Trophoblast cell (in vitro differentiated cells and primary cell): Measurements from ENCODE around the gene SEMA7A.
A peak's percentile ranks its signal among the peaks of the same experiment; 100 is the strongest.

ENCODE experiments used
- DNase-seq, 2 donors: peaks; one replicate each; pipeline ENCODE4 v3.0.0-alpha.2; 2016
- H2AFZ ChIP-seq: 2 replicates; pipeline ENCODE4 v1.6.1; 2013; ENCODE audit warnings: low read length, moderate library complexity, mild to moderate bottlenecking; ENCODE audit not compliant: insufficient read depth, poor library complexity
- H2AK5ac ChIP-seq: 2 replicates; pipeline ENCODE4 v1.6.1; 2013; ENCODE audit warnings: mild to moderate bottlenecking, low read length
- H2BK120ac ChIP-seq: 2 replicates; pipeline ENCODE4 v1.6.1; 2013; ENCODE audit warnings: low read length, mild to moderate bottlenecking, moderate library complexity; ENCODE audit not compliant: insufficient read depth, poor library complexity
- H2BK12ac ChIP-seq: 2 replicates; pipeline ENCODE4 v1.6.1; 2013; ENCODE audit warnings: mild to moderate bottlenecking, low read length, moderate library complexity
- H2BK5ac ChIP-seq: 2 replicates; pipeline ENCODE4 v1.6.1; 2013; ENCODE audit warnings: low read length, low read depth, moderate library complexity, mild to moderate bottlenecking; ENCODE audit not compliant: poor library complexity
- H3K14ac ChIP-seq: 2 replicates; pipeline ENCODE4 v1.6.1; 2013; ENCODE audit warnings: mild to moderate bottlenecking, low read length
- H3K18ac ChIP-seq: 2 replicates; pipeline ENCODE4 v1.6.1; 2013; ENCODE audit warnings: mild to moderate bottlenecking, low read length
- H3K23ac ChIP-seq: 2 replicates; pipeline ENCODE4 v1.6.1; 2013; ENCODE audit warnings: low read length
- H3K27ac ChIP-seq: 2 replicates; pipeline ENCODE4 v1.5.1; 2013; ENCODE audit warnings: low read depth, mild to moderate bottlenecking, inconsistent platforms, low read length, moderate library complexity
- H3K27me3 ChIP-seq: 2 replicates; pipeline ENCODE4 v1.6.1; 2013; ENCODE audit warnings: inconsistent platforms, mild to moderate bottlenecking, low read length, moderate library complexity; ENCODE audit not compliant: insufficient read depth
- H3K36me3 ChIP-seq, 2 experiments: 1 replicate in 1 of 2; 2 replicates in 1 of 2; pipeline ENCODE4 v1.6.1; 2013; ENCODE audit warnings: low read length in 2 of 2, mild to moderate bottlenecking in 2 of 2, moderate library complexity in 1 of 2; ENCODE audit not compliant: insufficient read depth in 2 of 2, control insufficient read depth in 1 of 2
- H3K4ac ChIP-seq: 2 replicates; pipeline ENCODE4 v1.6.1; 2013; ENCODE audit warnings: low read depth, mild to moderate bottlenecking, low read length, moderate library complexity
- H3K4me1 ChIP-seq, 2 experiments: 1 replicate in 1 of 2; 2 replicates in 1 of 2; pipeline ENCODE4 v1.6.1; 2013; ENCODE audit warnings: low read length in 2 of 2, mild to moderate bottlenecking in 2 of 2, moderate library complexity in 1 of 2; ENCODE audit not compliant: insufficient read depth in 2 of 2, control insufficient read depth in 1 of 2
- H3K4me2 ChIP-seq: 2 replicates; pipeline ENCODE4 v1.6.1; 2013; ENCODE audit warnings: inconsistent platforms, mild to moderate bottlenecking, low read length, moderate library complexity
- H3K4me3 ChIP-seq: 2 replicates; pipeline ENCODE4 v1.5.1; 2013; ENCODE audit warnings: mild to moderate bottlenecking, low read depth, low read length, inconsistent platforms
- H3K79me1 ChIP-seq: one replicate; pipeline ENCODE4 v1.6.1; 2013; ENCODE audit warnings: low read length
- H3K79me2 ChIP-seq: 2 replicates; pipeline ENCODE4 v1.6.1; 2013; ENCODE audit warnings: low read length, mild to moderate bottlenecking; ENCODE audit not compliant: control insufficient read depth, insufficient read depth, poor library complexity
- H3K9ac ChIP-seq: 2 replicates; pipeline ENCODE4 v1.6.1; 2013; ENCODE audit warnings: mild to moderate bottlenecking, low read length
- H3K9me3 ChIP-seq: 2 replicates; pipeline ENCODE4 v1.6.1; 2013; ENCODE audit warnings: low read depth, mild to moderate bottlenecking, control low read depth, inconsistent platforms, low read length; ENCODE audit not compliant: insufficient read depth
- H4K12ac ChIP-seq: 2 replicates; pipeline ENCODE4 v1.6.1; 2013; ENCODE audit warnings: low read depth, mild to moderate bottlenecking, low read length, moderate library complexity
- H4K8ac ChIP-seq: 2 replicates; pipeline ENCODE4 v1.6.1; 2013; ENCODE audit warnings: low read depth, mild to moderate bottlenecking, low read length, moderate library complexity
- H4K91ac ChIP-seq: one replicate; pipeline ENCODE4 v1.6.1; 2013; ENCODE audit warnings: low read depth, mild to moderate bottlenecking, low read length, moderate library complexity
- WGBS: extraction: QIAGEN DNeasy Blood & Tissue Kit; methylation state at CpG from one replicate; pipeline ENCODE4 v1.1.7; 2013; ENCODE audit warnings: missing lambda C conversion rate; ENCODE audit not compliant: insufficient read length, insufficient coverage; ENCODE audit errors: extremely low coverage; 5-methylcytosine and 5-hydroxymethylcytosine counted together

Gene SEMA7A

DNA sequence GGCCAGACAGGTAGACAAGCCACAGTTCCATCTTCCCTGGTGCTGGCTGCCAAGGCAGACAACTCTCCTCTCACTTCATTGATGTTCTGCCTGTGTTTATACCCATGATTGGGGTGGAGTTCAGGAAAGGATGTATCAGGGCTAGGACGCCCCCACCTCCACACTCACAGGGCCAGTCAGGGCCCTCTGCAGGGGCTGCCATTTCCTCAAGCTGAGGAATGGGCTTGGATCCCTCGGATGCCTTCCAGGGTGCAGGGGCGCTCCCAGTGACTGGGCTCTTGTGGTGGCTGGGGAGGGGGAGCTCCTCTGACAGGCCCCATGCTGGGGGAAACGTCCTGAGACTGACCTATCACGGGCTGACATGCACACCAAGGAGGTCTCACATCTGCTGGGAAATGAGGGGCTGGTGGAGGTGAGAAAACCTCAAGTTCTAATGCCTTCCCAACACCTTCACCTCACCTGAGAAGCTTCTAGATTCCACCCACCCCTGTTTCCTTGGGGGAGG lies 31.4 kb downstream of the SEMA7A start:
- Histone ChIP-seq H3K4ac (no peak overlapping the region), H3K36me3 (no peaks in the 10 kb centered on the region), H3K4me3 (no peak overlapping the region), H2BK120ac (no peak overlapping the region), H3K79me2 (peaks cover 4% of the 10 kb centered on the region), H2BK12ac (no peak overlapping the region), H3K27ac (no peak overlapping the region), H3K4me1 (peaks cover 21 to 25% of the 10 kb centered on the region in 2 experiments), H4K12ac (no peak overlapping the region), H3K4me2 (no peak overlapping the region), H2BK5ac (no peak overlapping the region), H3K9ac (no peak overlapping the region), H3K23ac (no peak overlapping the region), H2AFZ (no peak overlapping the region), H2AK5ac (no peak overlapping the region), H3K79me1 (peaks cover 16% of the 10 kb centered on the region), H3K18ac (no peak overlapping the region), H3K14ac (no peak overlapping the region), H3K27me3 (no peaks in the 10 kb centered on the region), H3K9me3 (peaks cover 9% of the 10 kb centered on the region), H4K91ac (no peak overlapping the region), H4K8ac (no peak overlapping the region)
- no CpG with 5 or more reads among the region's 5 CpGs for WGBS
- DNase-seq: no peak

- no peak overlapping the region for H4K8ac ChIP-seq
- H2BK120ac ChIP-seq: peak overlapping the region; percentile 8
- H3K4ac ChIP-seq: no peak overlapping the region
- no peak overlapping the region for H3K4me3 ChIP-seq
- no peak overlapping the region for H3K18ac ChIP-seq
- no peak overlapping the region for H2AFZ ChIP-seq
- peaks cover 22% of the 10 kb centered on the region for H3K79me1 ChIP-seq
- H3K79me2 ChIP-seq: peaks cover 4% of the 10 kb centered on the region
- H3K27me3 ChIP-seq: no peaks in the 10 kb centered on the region
- H3K23ac ChIP-seq: no peak overlapping the region
- WGBS: no CpG with 5 or more reads among the region's 11 CpGs
- no peak overlapping the region for H2BK12ac ChIP-seq
- no peak for DNase-seq
- no peak overlapping the region for H4K12ac ChIP-seq
- no peak overlapping the region for H3K4me2 ChIP-seq
- H3K9ac ChIP-seq: no peak overlapping the region
- H4K91ac ChIP-seq: peak overlapping the region; percentile 4
- peaks cover 8% of the 10 kb centered on the region for H3K9me3 ChIP-seq
- peaks cover 26 to 28% of the 10 kb centered on the region in 2 experiments for H3K4me1 ChIP-seq
- no peaks in the 10 kb centered on the region for H3K36me3 ChIP-seq
- no peak overlapping the region for H3K27ac ChIP-seq
- no peak overlapping the region for H2AK5ac ChIP-seq
- no peak overlapping the region for H2BK5ac ChIP-seq
- H3K14ac ChIP-seq: no peak overlapping the region
Observed at GRCh38 chr15:74400915-74401757, 32.6 kb downstream of the SEMA7A start.

- peaks cover 24% of the 10 kb centered on the region for H3K79me1 ChIP-seq
- DNase-seq: no peak
- H3K9ac ChIP-seq: no peak overlapping the region
- no peak overlapping the region for H3K4me3 ChIP-seq
- no peak overlapping the region for H3K4ac ChIP-seq
- H3K9me3 ChIP-seq: peaks cover 8% of the 10 kb centered on the region
- H2AFZ ChIP-seq: no peak overlapping the region
- no peak overlapping the region for H3K27ac ChIP-seq
- peaks cover 4% of the 10 kb centered on the region for H3K79me2 ChIP-seq
- no peak overlapping the region for H4K12ac ChIP-seq
- no peak overlapping the region for H3K23ac ChIP-seq
- H3K4me1 ChIP-seq: peaks cover 27 to 34% of the 10 kb centered on the region in 2 experiments
- no peak overlapping the region for H2BK120ac ChIP-seq
- no peak overlapping the region for H2AK5ac ChIP-seq
- no peak overlapping the region for H4K8ac ChIP-seq
- WGBS: no CpG with 5 or more reads among the region's 10 CpGs
- peak overlapping the region; percentile 53 for H4K91ac ChIP-seq
- no peak overlapping the region for H2BK5ac ChIP-seq
- H3K27me3 ChIP-seq: no peaks in the 10 kb centered on the region
- no peaks in the 10 kb centered on the region for H3K36me3 ChIP-seq
- no peak overlapping the region for H3K4me2 ChIP-seq
- no peak overlapping the region for H3K18ac ChIP-seq
- peak overlapping the region; percentile 24 for H3K14ac ChIP-seq
- peak overlapping the region; percentile 25 for H2BK12ac ChIP-seq
Observed at GRCh38 chr15:74400313-74400860, 33.4 kb downstream of the SEMA7A start.

GRCh38 chr15:74399511-74400312 lies 34.0 kb downstream of the SEMA7A start:
- Histone ChIP-seq H3K18ac (peak overlapping the region; percentile 42), H3K9me3 (peaks cover 8% of the 10 kb centered on the region), H4K8ac (no peak overlapping the region), H3K27ac (no peak overlapping the region), H3K79me1 (peaks cover 24% of the 10 kb centered on the region), H3K36me3 (no peaks in the 10 kb centered on the region), H2BK5ac (no peak overlapping the region), H4K91ac (peak overlapping the region; percentile 64), H4K12ac (no peak overlapping the region), H3K4me1 (peaks cover 27 to 34% of the 10 kb centered on the region in 2 experiments), H3K4me2 (no peak overlapping the region), H3K14ac (peak overlapping the region; percentile 24), H3K9ac (no peak overlapping the region), H2AK5ac (peak overlapping the region; percentile 32), H3K4me3 (no peak overlapping the region), H2BK12ac (peak overlapping the region; percentile 55), H3K23ac (no peak overlapping the region), H3K4ac (no peak overlapping the region), H2AFZ (peak overlapping the region; percentile 13), H3K27me3 (no peaks in the 10 kb centered on the region), H2BK120ac (peak overlapping the region; percentile 30), H3K79me2 (peaks cover 4% of the 10 kb centered on the region)
- WGBS: no CpG with 5 or more reads among the region's 5 CpGs
- peak in 1 of 2 donors; percentile 59 for DNase-seq
